ENCODE data around the gene MITF.

MITF gene

GRCh38 chr3:69741032-69741767 lies 1.9 kb downstream of the MITF start:
- Histone ChIP-seq H3K4me3 (ENCODE audit: low read depth, low read length) (no peak overlapping the region), H3K4me1 (no peaks in the 10 kb centered on the region; the same call in 1 of the 2 replicates), H3K27me3 (no peaks in the 10 kb centered on the region), H3K36me3 (no peaks in the 10 kb centered on the region), H3K9me3 (no peaks in the 10 kb centered on the region)
- no peak for TF ChIP-seq CTCF (IDR thresholded peaks at IDR 0.05; ENCODE audit: low read depth, low read length)
- DNase-seq, result no peak

DNA sequence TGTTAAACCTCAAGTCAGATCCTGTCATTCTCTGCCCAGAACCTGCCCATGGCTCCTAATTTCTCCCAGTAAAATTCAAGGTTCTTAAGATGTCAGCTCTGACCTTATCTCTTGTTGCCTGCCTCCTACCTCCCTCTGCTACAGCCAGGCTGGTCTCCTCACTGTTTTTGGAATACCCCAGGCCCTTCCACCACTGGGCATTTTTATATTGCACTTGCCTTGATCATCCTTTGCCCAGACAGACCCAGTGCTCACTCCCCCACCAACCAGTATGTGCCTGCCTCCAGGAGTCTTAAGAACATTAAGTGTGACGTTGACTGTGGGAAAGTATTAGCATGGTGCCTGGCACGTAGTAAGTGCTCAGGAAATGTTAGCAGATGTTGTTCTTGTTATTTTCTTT lies 3.1 kb downstream of the MITF start:
- Histone ChIP-seq H3K36me3 (no peaks in the 10 kb centered on the region), H3K4me1 (no peaks in the 10 kb centered on the region; the same call in 1 of the 2 replicates), H3K9me3 (no peaks in the 10 kb centered on the region), H3K27me3 (no peaks in the 10 kb centered on the region), H3K4me3 (ENCODE audit: low read depth, low read length) (no peak overlapping the region)
- no peak for TF ChIP-seq CTCF (IDR thresholded peaks at IDR 0.05; ENCODE audit: low read depth, low read length)
- no peak for DNase-seq

DNA sequence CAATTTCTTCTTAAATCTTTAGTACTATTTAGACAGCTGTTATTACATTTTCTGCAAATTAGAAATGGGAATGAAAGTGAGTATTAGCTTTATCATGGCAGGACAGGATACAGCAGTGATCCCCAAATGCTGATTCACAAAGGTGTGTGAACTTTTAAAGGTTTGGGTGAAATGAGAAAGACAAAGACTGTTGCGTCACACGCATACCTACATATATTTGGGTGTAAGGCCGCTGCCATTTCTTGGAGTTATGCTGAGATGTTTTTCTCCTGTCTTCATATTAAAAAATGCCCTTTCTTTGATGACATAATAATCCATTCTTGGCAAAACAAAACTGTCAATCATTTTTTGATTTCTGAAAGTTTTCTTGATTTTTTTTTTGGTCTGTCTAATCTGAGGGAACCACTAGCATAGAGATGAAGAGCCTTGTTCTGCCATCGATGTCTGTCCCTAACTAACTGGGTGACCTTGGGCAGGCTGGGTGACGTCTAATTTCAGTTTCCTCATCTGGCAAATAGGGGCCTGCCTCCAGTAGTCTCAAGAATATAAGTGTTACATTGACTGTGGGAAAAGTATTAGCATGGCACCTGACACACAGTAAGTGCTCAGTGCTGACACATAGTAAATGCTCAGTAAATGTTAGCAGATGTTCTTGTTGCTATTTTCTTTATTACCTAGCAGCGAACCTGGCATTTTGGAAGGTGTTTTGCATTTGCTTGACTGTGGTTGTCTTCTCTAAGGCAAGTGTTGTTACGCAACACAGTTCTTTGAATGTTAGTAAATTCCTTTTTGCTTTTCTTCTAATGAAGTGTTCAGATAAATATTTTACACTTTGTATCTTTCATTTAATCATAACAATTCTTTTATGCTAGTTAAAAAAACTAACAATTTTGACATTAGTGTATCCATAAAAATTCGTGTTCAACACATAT lies 5.0 kb downstream of the MITF start:
- Histone ChIP-seq H3K4me1 (no peaks in the 10 kb centered on the region), H3K27me3 (no peaks in the 10 kb centered on the region), H3K36me3 (no peaks in the 10 kb centered on the region), H3K4me3 (ENCODE audit: low read depth, low read length) (no peak overlapping the region), H3K9me3 (no peaks in the 10 kb centered on the region)
- DNase-seq, result no peak
- no peak for TF ChIP-seq CTCF (IDR thresholded peaks at IDR 0.05; ENCODE audit: low read depth, low read length)

- no peak for DNase-seq
- Histone ChIP-seq H3K9me3 (no peaks in the 10 kb centered on the region), H3K4me3 (ENCODE audit: low read depth, low read length) (no peak overlapping the region), H3K27me3 (no peaks in the 10 kb centered on the region), H3K4me1 (no peaks in the 10 kb centered on the region), H3K36me3 (no peaks in the 10 kb centered on the region)
- TF ChIP-seq CTCF (IDR thresholded peaks at IDR 0.05; ENCODE audit: low read depth, low read length), result no peak
Observed at GRCh38 chr3:69745505-69745904, 6.2 kb downstream of the MITF start.

GRCh38 chr3:69746119-69746518 lies 6.9 kb downstream of the MITF start:
- no peak overlapping the region for H3K4me3 ChIP-seq (ENCODE audit: low read depth, low read length)
- no peaks in the 10 kb centered on the region for H3K36me3 ChIP-seq
- H3K9me3 ChIP-seq, result no peaks in the 10 kb centered on the region
- no peak for DNase-seq
- H3K4me1 ChIP-seq, result no peaks in the 10 kb centered on the region
- no peak for TF ChIP-seq CTCF (IDR thresholded peaks at IDR 0.05; ENCODE audit: low read depth, low read length)
- H3K27me3 ChIP-seq, result no peaks in the 10 kb centered on the region

Measured in BE2C (cell line).